BE2C (cell line): ENCODE results near the gene NPHP4.
A peak's percentile ranks its signal among the peaks of the same experiment; 100 is the strongest.

Experiments
- DNase-seq: peaks from one replicate; pipeline ENCODE4 v3.0.0-alpha.2; 2020
- H3K27me3 ChIP-seq: fragments of 250-450 bp; sonication (Bioruptor Pico); 2 replicates; pipeline ENCODE4 v1.5.1; 2020; ENCODE audit warnings: mild to moderate bottlenecking
- H3K36me3 ChIP-seq: fragments of 250-450 bp; sonication (Bioruptor Pico); 2 replicates; pipeline ENCODE4 v1.5.1; 2020; ENCODE audit warnings: mild to moderate bottlenecking
- H3K4me1 ChIP-seq: fragments of 250-450 bp; sonication (Bioruptor Pico); 2 replicates; pipeline ENCODE4 v1.5.1; 2020
- H3K4me3 ChIP-seq: 2 replicates; pipeline ENCODE4 v1.5.1; 2011; ENCODE audit warnings: low read depth, low read length
- H3K9me3 ChIP-seq: fragments of 250-450 bp; sonication (Bioruptor Pico); 2 replicates; pipeline ENCODE4 v1.5.1; 2020
- TF ChIP-seq, protein P1 (sequence below): IDR thresholded peaks from 2 replicates; pipeline ENCODE4 v1.5.1; 2012; ENCODE audit warnings: mild to moderate bottlenecking, low read depth, low read length

NPHP4 gene

DNA sequence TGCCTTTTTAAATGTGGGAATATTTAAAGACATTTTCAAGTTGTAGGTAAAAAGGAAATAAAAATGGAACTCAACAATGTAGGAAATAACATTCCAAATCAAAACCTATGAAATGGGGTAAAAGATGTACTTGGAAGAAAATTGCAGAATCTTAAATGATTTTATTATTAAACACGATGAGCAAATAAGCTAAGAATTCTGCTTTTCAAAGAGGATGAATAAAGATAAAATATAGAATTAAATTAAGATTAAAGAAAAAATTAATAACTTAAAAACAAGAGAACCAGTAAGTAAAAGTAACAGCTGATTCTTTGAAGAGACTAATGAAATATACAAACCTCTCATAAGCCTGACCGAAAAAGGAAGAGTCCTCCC lies 74.0 kb downstream of the NPHP4 start:
- Histone ChIP-seq H3K27me3 (no peaks in the 10 kb centered on the region), H3K4me3 (peak overlapping the region; percentile 43), H3K36me3 (no peaks in the 10 kb centered on the region), H3K9me3 (no peaks in the 10 kb centered on the region), H3K4me1 (peaks cover 10% of the 10 kb centered on the region)
- TF ChIP-seq, protein P1, sequence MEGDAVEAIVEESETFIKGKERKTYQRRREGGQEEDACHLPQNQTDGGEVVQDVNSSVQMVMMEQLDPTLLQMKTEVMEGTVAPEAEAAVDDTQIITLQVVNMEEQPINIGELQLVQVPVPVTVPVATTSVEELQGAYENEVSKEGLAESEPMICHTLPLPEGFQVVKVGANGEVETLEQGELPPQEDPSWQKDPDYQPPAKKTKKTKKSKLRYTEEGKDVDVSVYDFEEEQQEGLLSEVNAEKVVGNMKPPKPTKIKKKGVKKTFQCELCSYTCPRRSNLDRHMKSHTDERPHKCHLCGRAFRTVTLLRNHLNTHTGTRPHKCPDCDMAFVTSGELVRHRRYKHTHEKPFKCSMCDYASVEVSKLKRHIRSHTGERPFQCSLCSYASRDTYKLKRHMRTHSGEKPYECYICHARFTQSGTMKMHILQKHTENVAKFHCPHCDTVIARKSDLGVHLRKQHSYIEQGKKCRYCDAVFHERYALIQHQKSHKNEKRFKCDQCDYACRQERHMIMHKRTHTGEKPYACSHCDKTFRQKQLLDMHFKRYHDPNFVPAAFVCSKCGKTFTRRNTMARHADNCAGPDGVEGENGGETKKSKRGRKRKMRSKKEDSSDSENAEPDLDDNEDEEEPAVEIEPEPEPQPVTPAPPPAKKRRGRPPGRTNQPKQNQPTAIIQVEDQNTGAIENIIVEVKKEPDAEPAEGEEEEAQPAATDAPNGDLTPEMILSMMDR: no peak
- DNase-seq: no peak

DNA sequence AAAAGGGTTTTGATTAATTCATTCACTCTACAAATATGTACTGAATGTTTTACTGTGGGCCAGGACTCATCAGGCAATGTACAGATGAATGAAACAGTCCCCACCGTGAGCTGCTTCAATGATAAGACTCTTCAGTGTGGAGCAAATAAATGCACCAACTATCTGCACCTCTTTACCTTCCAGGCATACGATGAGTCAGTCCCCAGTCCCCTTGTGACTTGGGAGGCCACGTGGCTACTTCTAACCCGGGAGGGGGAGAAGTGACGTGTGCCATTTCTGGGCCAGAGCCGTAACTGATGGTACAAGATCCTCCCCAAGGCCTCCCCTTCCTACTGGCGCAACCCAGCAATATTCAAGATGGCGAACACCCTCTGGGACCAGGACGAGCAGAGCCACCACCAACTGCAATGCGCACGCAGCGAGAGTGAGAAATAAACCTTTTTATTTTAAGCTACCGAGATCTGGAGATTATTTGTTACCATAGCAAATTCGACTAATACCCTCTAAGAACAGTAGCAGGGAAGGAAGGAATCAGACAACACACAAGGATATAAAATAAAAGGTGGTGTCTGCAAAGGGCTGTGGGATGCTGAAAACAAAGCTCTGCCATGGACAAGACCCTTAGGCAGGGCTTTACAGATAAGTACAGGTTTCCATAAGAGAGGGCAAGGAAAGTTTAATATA lies 74.5 kb downstream of the NPHP4 start:
- peaks cover 10% of the 10 kb centered on the region for H3K4me1 ChIP-seq
- TF ChIP-seq, protein P1: no peak
- DNase-seq: peak; percentile 75
- no peaks in the 10 kb centered on the region for H3K36me3 ChIP-seq
- H3K9me3 ChIP-seq: no peaks in the 10 kb centered on the region
- H3K4me3 ChIP-seq: peak overlapping the region; percentile 43
- H3K27me3 ChIP-seq: no peaks in the 10 kb centered on the region

DNA sequence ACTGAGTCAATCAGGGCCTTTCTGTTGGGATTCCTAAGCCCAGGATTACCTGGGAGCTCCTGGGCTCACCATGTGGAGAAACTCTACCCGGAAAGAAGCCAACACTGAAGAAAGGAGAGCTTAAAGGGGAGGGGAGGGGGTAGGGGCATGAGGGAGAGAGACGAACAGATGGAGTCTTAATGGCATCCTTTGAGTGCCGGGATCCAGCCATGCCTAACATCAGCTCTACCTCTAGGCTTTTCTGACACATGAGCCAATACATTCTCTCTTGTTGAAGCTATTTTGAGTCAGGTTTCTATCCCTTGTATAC lies 75.0 kb downstream of the NPHP4 start:
- DNase-seq: no peak
- Histone ChIP-seq H3K9me3 (no peaks in the 10 kb centered on the region), H3K27me3 (no peaks in the 10 kb centered on the region), H3K4me1 (peaks cover 10% of the 10 kb centered on the region), H3K36me3 (no peaks in the 10 kb centered on the region), H3K4me3 (no peak overlapping the region)
- TF ChIP-seq, protein P1: no peak

DNA sequence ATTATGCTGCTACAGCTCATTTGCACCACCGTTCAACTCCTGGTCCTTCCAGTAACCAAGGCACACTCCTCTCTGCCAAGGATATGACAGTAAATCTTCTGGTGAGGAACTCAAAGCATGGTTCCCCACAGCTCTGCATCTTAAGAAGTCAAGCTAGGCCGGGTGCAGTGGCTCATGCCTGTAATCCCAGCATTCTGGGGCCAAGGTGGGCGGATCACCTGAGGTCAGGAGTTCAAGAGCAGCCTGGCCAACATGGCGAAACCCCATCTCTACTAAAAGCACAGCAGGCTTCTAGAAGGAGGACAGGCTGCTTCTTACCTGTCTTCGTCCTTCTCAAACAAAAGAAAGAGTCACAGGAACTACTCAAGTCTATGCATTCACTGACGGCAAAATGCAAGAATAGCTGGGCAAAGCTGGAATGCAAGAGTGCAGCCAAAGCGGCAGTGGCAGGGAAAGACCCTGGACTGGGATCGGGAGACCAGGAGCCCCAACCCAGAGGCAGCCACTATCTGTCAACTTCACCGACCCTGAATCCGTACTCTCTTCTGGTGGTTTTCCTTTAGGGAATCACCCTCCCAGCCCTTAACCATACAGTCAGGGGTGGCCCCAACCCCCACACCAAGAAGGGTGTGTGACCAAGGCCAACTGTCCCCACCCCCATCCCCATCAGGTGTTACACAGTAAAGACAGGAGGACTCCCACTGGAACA lies 75.5 kb downstream of the NPHP4 start:
- peaks cover 11% of the 10 kb centered on the region for H3K4me1 ChIP-seq
- no peaks in the 10 kb centered on the region for H3K36me3 ChIP-seq
- no peaks in the 10 kb centered on the region for H3K27me3 ChIP-seq
- H3K4me3 ChIP-seq: no peak overlapping the region
- TF ChIP-seq, protein P1: no peak
- DNase-seq: no peak
- no peaks in the 10 kb centered on the region for H3K9me3 ChIP-seq

DNA sequence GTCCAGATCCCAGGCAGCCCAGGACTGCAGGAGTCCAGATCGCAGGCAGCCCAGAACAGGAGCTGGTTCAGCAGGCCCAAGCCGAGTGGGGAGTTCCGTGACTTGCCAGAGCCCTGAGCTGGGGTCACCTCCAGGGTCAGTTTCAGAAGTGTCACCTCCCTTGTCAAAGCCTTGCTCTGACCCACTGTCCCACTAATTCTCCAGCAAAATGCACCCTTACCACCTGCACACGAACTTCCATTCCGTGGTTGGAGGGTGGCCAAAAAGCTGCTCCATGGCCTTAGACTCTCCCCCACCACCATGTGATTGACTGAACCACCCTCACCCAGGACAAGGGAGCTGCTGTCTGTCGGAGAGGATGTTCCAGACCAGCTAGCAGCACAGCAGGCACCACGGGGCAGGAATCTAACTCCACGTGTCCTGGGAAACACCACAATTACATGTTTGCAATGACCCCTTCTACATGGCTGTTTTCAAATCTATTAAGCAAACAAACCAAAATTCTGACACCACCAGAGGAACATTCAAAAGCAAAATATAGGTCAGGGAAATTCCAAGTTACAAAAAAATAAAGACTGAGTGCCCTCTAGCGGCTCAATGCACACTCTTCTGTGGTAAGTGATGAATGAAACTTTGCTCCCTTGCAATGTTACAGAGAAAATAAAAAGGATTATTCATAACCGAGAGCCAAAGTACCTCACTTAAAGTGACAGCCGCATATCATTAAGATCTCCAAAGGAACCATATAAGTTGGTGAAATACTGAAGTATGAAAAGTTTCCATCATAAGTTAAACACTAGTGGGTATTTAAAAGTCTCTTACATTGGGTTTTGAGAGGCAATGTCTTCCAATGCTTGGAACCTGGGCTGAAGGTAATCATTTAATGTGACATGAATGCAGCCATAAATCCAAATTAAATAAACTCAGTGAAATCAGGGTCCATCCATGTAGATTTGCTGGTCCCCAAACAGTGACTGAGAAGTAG lies 76.3 kb downstream of the NPHP4 start:
- TF ChIP-seq, protein P1: peak; percentile 65
- Histone ChIP-seq H3K36me3 (no peaks in the 10 kb centered on the region), H3K4me3 (no peak overlapping the region), H3K9me3 (no peaks in the 10 kb centered on the region), H3K4me1 (peaks cover 14% of the 10 kb centered on the region), H3K27me3 (no peaks in the 10 kb centered on the region)
- DNase-seq: peak; percentile 28
